Trophoblast cell (in vitro differentiated cells and primary cell): ENCODE measurements around the gene SLC34A1.

ENCODE experiments used
- DNase-seq, 2 donors: peaks; one replicate each; pipeline ENCODE4 v3.0.0-alpha.2; 2016
- H2AFZ ChIP-seq: 2 replicates; pipeline ENCODE4 v1.6.1; 2013; ENCODE audit warnings: low read length, moderate library complexity, mild to moderate bottlenecking; ENCODE audit not compliant: insufficient read depth, poor library complexity
- H2AK5ac ChIP-seq: 2 replicates; pipeline ENCODE4 v1.6.1; 2013; ENCODE audit warnings: mild to moderate bottlenecking, low read length
- H2BK120ac ChIP-seq: 2 replicates; pipeline ENCODE4 v1.6.1; 2013; ENCODE audit warnings: low read length, mild to moderate bottlenecking, moderate library complexity; ENCODE audit not compliant: insufficient read depth, poor library complexity
- H2BK12ac ChIP-seq: 2 replicates; pipeline ENCODE4 v1.6.1; 2013; ENCODE audit warnings: mild to moderate bottlenecking, low read length, moderate library complexity
- H2BK5ac ChIP-seq: 2 replicates; pipeline ENCODE4 v1.6.1; 2013; ENCODE audit warnings: low read length, low read depth, moderate library complexity, mild to moderate bottlenecking; ENCODE audit not compliant: poor library complexity
- H3K14ac ChIP-seq: 2 replicates; pipeline ENCODE4 v1.6.1; 2013; ENCODE audit warnings: mild to moderate bottlenecking, low read length
- H3K18ac ChIP-seq: 2 replicates; pipeline ENCODE4 v1.6.1; 2013; ENCODE audit warnings: mild to moderate bottlenecking, low read length
- H3K23ac ChIP-seq: 2 replicates; pipeline ENCODE4 v1.6.1; 2013; ENCODE audit warnings: low read length
- H3K27ac ChIP-seq: 2 replicates; pipeline ENCODE4 v1.5.1; 2013; ENCODE audit warnings: low read depth, mild to moderate bottlenecking, inconsistent platforms, low read length, moderate library complexity
- H3K27me3 ChIP-seq: 2 replicates; pipeline ENCODE4 v1.6.1; 2013; ENCODE audit warnings: inconsistent platforms, mild to moderate bottlenecking, low read length, moderate library complexity; ENCODE audit not compliant: insufficient read depth
- H3K36me3 ChIP-seq, 2 experiments: 1 replicate in 1 of 2; 2 replicates in 1 of 2; pipeline ENCODE4 v1.6.1; 2013; ENCODE audit warnings: low read length in 2 of 2, mild to moderate bottlenecking in 2 of 2, moderate library complexity in 1 of 2; ENCODE audit not compliant: insufficient read depth in 2 of 2, control insufficient read depth in 1 of 2
- H3K4ac ChIP-seq: 2 replicates; pipeline ENCODE4 v1.6.1; 2013; ENCODE audit warnings: low read depth, mild to moderate bottlenecking, low read length, moderate library complexity
- H3K4me1 ChIP-seq, 2 experiments: 1 replicate in 1 of 2; 2 replicates in 1 of 2; pipeline ENCODE4 v1.6.1; 2013; ENCODE audit warnings: low read length in 2 of 2, mild to moderate bottlenecking in 2 of 2, moderate library complexity in 1 of 2; ENCODE audit not compliant: insufficient read depth in 2 of 2, control insufficient read depth in 1 of 2
- H3K4me2 ChIP-seq: 2 replicates; pipeline ENCODE4 v1.6.1; 2013; ENCODE audit warnings: inconsistent platforms, mild to moderate bottlenecking, low read length, moderate library complexity
- H3K4me3 ChIP-seq: 2 replicates; pipeline ENCODE4 v1.5.1; 2013; ENCODE audit warnings: mild to moderate bottlenecking, low read depth, low read length, inconsistent platforms
- H3K79me1 ChIP-seq: one replicate; pipeline ENCODE4 v1.6.1; 2013; ENCODE audit warnings: low read length
- H3K79me2 ChIP-seq: 2 replicates; pipeline ENCODE4 v1.6.1; 2013; ENCODE audit warnings: low read length, mild to moderate bottlenecking; ENCODE audit not compliant: control insufficient read depth, insufficient read depth, poor library complexity
- H3K9ac ChIP-seq: 2 replicates; pipeline ENCODE4 v1.6.1; 2013; ENCODE audit warnings: mild to moderate bottlenecking, low read length
- H3K9me3 ChIP-seq: 2 replicates; pipeline ENCODE4 v1.6.1; 2013; ENCODE audit warnings: low read depth, mild to moderate bottlenecking, control low read depth, inconsistent platforms, low read length; ENCODE audit not compliant: insufficient read depth
- H4K12ac ChIP-seq: 2 replicates; pipeline ENCODE4 v1.6.1; 2013; ENCODE audit warnings: low read depth, mild to moderate bottlenecking, low read length, moderate library complexity
- H4K8ac ChIP-seq: 2 replicates; pipeline ENCODE4 v1.6.1; 2013; ENCODE audit warnings: low read depth, mild to moderate bottlenecking, low read length, moderate library complexity
- H4K91ac ChIP-seq: one replicate; pipeline ENCODE4 v1.6.1; 2013; ENCODE audit warnings: low read depth, mild to moderate bottlenecking, low read length, moderate library complexity
- WGBS: extraction: QIAGEN DNeasy Blood & Tissue Kit; methylation state at CpG from one replicate; pipeline ENCODE4 v1.1.7; 2013; ENCODE audit warnings: missing lambda C conversion rate; ENCODE audit not compliant: insufficient read length, insufficient coverage; ENCODE audit errors: extremely low coverage; 5-methylcytosine and 5-hydroxymethylcytosine counted together

SLC34A1 gene

GRCh38 chr5:177403792-177404640, 19.8 kb downstream of the SLC34A1 start:
- Histone ChIP-seq H2AK5ac (no peak overlapping the region), H3K4ac (no peak overlapping the region), H3K36me3 (no peaks in the 10 kb centered on the region), H3K9ac (no peak overlapping the region), H3K4me1 (peaks cover 14 to 23% of the 10 kb centered on the region in 2 experiments), H3K27me3 (peaks cover 28% of the 10 kb centered on the region), H3K4me3 (peak overlapping the region; percentile 64), H3K14ac (peak overlapping the region; percentile 26), H2BK12ac (no peak overlapping the region), H3K4me2 (peak overlapping the region; percentile 97), H3K79me2 (no peaks in the 10 kb centered on the region), H3K79me1 (peaks cover 2% of the 10 kb centered on the region), H4K12ac (peak overlapping the region; percentile 26), H3K27ac (no peak overlapping the region), H3K18ac (no peak overlapping the region), H2BK120ac (no peak overlapping the region), H4K8ac (peak overlapping the region; percentile 25), H3K9me3 (peaks cover 1% of the 10 kb centered on the region), H2AFZ (peak overlapping the region; percentile 74), H4K91ac (no peak overlapping the region), H3K23ac (no peak overlapping the region), H2BK5ac (no peak overlapping the region)
- peak; percentile 78 to 83 for DNase-seq
- no CpG with 5 or more reads among the region's 93 CpGs for WGBS

GRCh38 chr5:177404641-177405179, 20.5 kb downstream of the SLC34A1 start:
- peaks cover 2% of the 10 kb centered on the region for H3K79me1 ChIP-seq
- H2BK12ac ChIP-seq: no peak overlapping the region
- peaks cover 28% of the 10 kb centered on the region for H3K27me3 ChIP-seq
- peaks cover 14 to 23% of the 10 kb centered on the region in 2 experiments for H3K4me1 ChIP-seq
- peak overlapping the region; percentile 64 for H3K4me3 ChIP-seq
- no peak overlapping the region for H2BK120ac ChIP-seq
- no CpG with 5 or more reads among the region's 16 CpGs for WGBS
- no peak overlapping the region for H3K9ac ChIP-seq
- H3K4ac ChIP-seq: no peak overlapping the region
- H2AFZ ChIP-seq: peak overlapping the region; percentile 1
- DNase-seq: no peak
- H3K36me3 ChIP-seq: no peaks in the 10 kb centered on the region
- H3K27ac ChIP-seq: no peak overlapping the region
- H4K12ac ChIP-seq: no peak overlapping the region
- H4K91ac ChIP-seq: no peak overlapping the region
- peaks cover 1% of the 10 kb centered on the region for H3K9me3 ChIP-seq
- no peaks in the 10 kb centered on the region for H3K79me2 ChIP-seq
- H2AK5ac ChIP-seq: no peak overlapping the region
- no peak overlapping the region for H3K14ac ChIP-seq
- no peak overlapping the region for H2BK5ac ChIP-seq
- peak overlapping the region; percentile 25 for H4K8ac ChIP-seq
- no peak overlapping the region for H3K18ac ChIP-seq
- no peak overlapping the region for H3K23ac ChIP-seq
- H3K4me2 ChIP-seq: peak overlapping the region; percentile 97

- no peak overlapping the region for H4K91ac ChIP-seq
- H2AK5ac ChIP-seq: no peak overlapping the region
- H2BK5ac ChIP-seq: no peak overlapping the region
- peaks cover 1% of the 10 kb centered on the region for H3K9me3 ChIP-seq
- H3K4me1 ChIP-seq: peaks cover 14 to 23% of the 10 kb centered on the region in 2 experiments
- peaks cover 28% of the 10 kb centered on the region for H3K27me3 ChIP-seq
- H2BK12ac ChIP-seq: no peak overlapping the region
- no peak overlapping the region for H3K23ac ChIP-seq
- no peak overlapping the region for H3K9ac ChIP-seq
- H2BK120ac ChIP-seq: no peak overlapping the region
- H2AFZ ChIP-seq: no peak overlapping the region
- H4K8ac ChIP-seq: no peak overlapping the region
- no peak overlapping the region for H3K4ac ChIP-seq
- H3K4me2 ChIP-seq: no peak overlapping the region
- H4K12ac ChIP-seq: no peak overlapping the region
- no peak overlapping the region for H3K27ac ChIP-seq
- no peaks in the 10 kb centered on the region for H3K36me3 ChIP-seq
- H3K4me3 ChIP-seq: no peak overlapping the region
- no peak overlapping the region for H3K18ac ChIP-seq
- no peaks in the 10 kb centered on the region for H3K79me2 ChIP-seq
- peaks cover 2% of the 10 kb centered on the region for H3K79me1 ChIP-seq
- WGBS: no CpG with 5 or more reads among the region's 2 CpGs
- no peak overlapping the region for H3K14ac ChIP-seq
- no peak for DNase-seq
Observed at GRCh38 chr5:177405312-177405711, 21.1 kb downstream of the SLC34A1 start.

GRCh38 chr5:177405805-177406204, 21.6 kb downstream of the SLC34A1 start:
- no peak overlapping the region for H3K27ac ChIP-seq
- H3K27me3 ChIP-seq: peaks cover 28% of the 10 kb centered on the region
- no peak overlapping the region for H2BK12ac ChIP-seq
- H3K14ac ChIP-seq: no peak overlapping the region
- H3K79me2 ChIP-seq: no peaks in the 10 kb centered on the region
- no peak overlapping the region for H2AK5ac ChIP-seq
- H3K4me1 ChIP-seq: peaks cover 14 to 23% of the 10 kb centered on the region in 2 experiments
- H3K36me3 ChIP-seq: no peaks in the 10 kb centered on the region
- H4K12ac ChIP-seq: no peak overlapping the region
- peak in 1 of 2 donors; percentile 10 for DNase-seq
- H2BK5ac ChIP-seq: no peak overlapping the region
- H3K4me2 ChIP-seq: no peak overlapping the region
- peaks cover 1% of the 10 kb centered on the region for H3K9me3 ChIP-seq
- H3K23ac ChIP-seq: no peak overlapping the region
- H3K18ac ChIP-seq: no peak overlapping the region
- no peak overlapping the region for H3K4me3 ChIP-seq
- H2BK120ac ChIP-seq: no peak overlapping the region
- H4K91ac ChIP-seq: no peak overlapping the region
- H2AFZ ChIP-seq: no peak overlapping the region
- whole genome bisulfite sequencing: no CpG with 5 or more reads among the region's 5 CpGs
- no peak overlapping the region for H3K4ac ChIP-seq
- no peak overlapping the region for H4K8ac ChIP-seq
- H3K79me1 ChIP-seq: peaks cover 2% of the 10 kb centered on the region
- H3K9ac ChIP-seq: no peak overlapping the region
